Mucosa of stomach (tissue), 1 donor: ENCODE measurements around the gene MINAR2.

Experiments used
- H3K27me3 ChIP-seq: one replicate; pipeline ENCODE4 v1.7.0; 2013; ENCODE audit warnings: mild to moderate bottlenecking, low read length; ENCODE audit not compliant: control insufficient read depth, insufficient read depth
- H3K36me3 ChIP-seq: one replicate; pipeline ENCODE4 v1.7.0; 2013; ENCODE audit warnings: low read length; ENCODE audit not compliant: control insufficient read depth, insufficient read depth
- H3K4me1 ChIP-seq: one replicate; pipeline ENCODE4 v1.7.0; 2013; ENCODE audit warnings: mild to moderate bottlenecking, low read length; ENCODE audit not compliant: control insufficient read depth, insufficient read depth
- H3K4me3 ChIP-seq: one replicate; pipeline ENCODE4 v1.7.0; 2013; ENCODE audit warnings: low read length
- H3K9ac ChIP-seq: one replicate; pipeline ENCODE4 v1.7.0; 2013; ENCODE audit warnings: mild to moderate bottlenecking, low read length, moderate library complexity
- H3K9me3 ChIP-seq: one replicate; pipeline ENCODE4 v1.7.0; 2013; ENCODE audit warnings: mild to moderate bottlenecking, low read length, moderate library complexity; ENCODE audit not compliant: control insufficient read depth
- donor health status: Pancreatic carcinoma.

Gene MINAR2

DNA sequence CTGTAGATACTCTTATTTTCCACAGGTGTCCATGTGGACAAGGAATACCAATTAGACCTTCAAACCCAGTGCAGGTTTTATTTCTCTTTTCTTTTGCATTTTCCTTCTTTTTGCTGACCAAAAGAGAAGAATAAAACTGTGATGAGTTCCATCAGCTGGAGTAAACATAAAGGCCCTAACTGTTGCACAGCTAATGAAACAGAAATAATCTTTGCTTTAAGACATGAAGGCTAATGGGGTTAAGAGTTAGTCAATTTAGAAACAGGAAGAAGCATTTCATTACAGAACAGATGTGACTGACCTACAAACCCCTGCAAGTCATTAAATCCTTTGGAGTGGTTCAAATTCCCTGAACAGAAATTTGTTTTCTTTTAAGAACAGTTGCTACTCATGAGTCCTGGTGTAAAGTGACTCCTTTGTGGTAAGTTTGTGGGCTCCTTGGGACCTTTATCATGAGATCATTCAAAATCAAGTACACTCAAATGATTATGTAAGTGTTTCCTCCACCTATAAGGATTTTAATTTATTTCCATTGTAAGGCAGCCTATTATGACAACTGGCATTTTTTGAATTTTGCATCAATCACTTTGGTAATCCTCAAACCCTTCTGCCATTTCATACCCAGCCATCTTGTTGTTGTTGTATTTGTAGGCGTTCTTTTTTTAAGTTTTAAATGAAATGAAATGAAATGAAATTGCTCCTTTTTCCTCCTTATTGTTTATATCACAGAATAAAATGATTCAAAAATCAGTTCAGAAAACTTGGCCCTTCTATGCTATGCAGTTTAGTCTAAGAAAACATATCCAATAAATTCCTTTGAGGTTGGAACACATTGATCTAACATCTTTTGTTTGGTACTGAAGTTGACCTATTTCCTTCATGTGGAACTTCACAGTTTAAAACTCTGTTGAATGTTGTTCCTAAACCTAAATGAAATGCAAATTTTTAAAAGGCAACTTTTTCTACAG is 1.3 kb downstream of the MINAR2 start:
- Histone ChIP-seq H3K9me3 (no peaks in the 10 kb centered on the region), H3K4me3 (no peak overlapping the region), H3K27me3 (no peaks in the 10 kb centered on the region), H3K4me1 (no peaks in the 10 kb centered on the region), H3K36me3 (no peaks in the 10 kb centered on the region), H3K9ac (no peak overlapping the region)

GRCh38 chr5:129760636-129761325 is 12.9 kb downstream of the MINAR2 start:
- Histone ChIP-seq H3K9me3 (no peaks in the 10 kb centered on the region), H3K36me3 (no peaks in the 10 kb centered on the region), H3K4me3 (no peak overlapping the region), H3K27me3 (no peaks in the 10 kb centered on the region), H3K4me1 (no peaks in the 10 kb centered on the region), H3K9ac (no peak overlapping the region)

GRCh38 chr5:129763651-129764050 is 15.8 kb downstream of the MINAR2 start:
- H3K9me3 ChIP-seq, result no peaks in the 10 kb centered on the region
- H3K27me3 ChIP-seq, result no peaks in the 10 kb centered on the region
- H3K4me1 ChIP-seq, result no peaks in the 10 kb centered on the region
- no peaks in the 10 kb centered on the region for H3K36me3 ChIP-seq
- no peak overlapping the region for H3K4me3 ChIP-seq
- no peak overlapping the region for H3K9ac ChIP-seq

DNA sequence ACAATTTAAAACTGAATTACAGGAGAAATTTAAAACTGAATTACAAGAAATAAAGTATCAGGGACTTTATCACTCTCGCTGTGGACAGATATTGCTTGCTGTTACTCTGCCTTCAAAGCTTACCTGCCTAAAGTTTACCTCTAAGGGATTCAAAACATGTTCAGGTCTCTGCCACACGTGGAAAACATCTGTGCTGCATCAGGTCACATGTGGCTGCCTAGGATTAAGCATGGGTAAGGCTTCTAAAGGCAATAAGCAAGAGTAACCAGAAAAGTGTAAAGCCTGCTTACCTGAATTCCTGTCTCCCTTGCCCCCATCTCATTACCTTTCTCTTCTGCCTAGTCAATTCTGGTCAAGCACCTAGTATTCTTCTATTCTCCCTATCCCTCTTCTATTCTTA is 18.9 kb downstream of the MINAR2 start:
- H3K4me3 ChIP-seq, result no peak overlapping the region
- H3K27me3 ChIP-seq, result no peaks in the 10 kb centered on the region
- no peak overlapping the region for H3K9ac ChIP-seq
- H3K36me3 ChIP-seq, result no peaks in the 10 kb centered on the region
- no peaks in the 10 kb centered on the region for H3K9me3 ChIP-seq
- H3K4me1 ChIP-seq, result no peaks in the 10 kb centered on the region

DNA sequence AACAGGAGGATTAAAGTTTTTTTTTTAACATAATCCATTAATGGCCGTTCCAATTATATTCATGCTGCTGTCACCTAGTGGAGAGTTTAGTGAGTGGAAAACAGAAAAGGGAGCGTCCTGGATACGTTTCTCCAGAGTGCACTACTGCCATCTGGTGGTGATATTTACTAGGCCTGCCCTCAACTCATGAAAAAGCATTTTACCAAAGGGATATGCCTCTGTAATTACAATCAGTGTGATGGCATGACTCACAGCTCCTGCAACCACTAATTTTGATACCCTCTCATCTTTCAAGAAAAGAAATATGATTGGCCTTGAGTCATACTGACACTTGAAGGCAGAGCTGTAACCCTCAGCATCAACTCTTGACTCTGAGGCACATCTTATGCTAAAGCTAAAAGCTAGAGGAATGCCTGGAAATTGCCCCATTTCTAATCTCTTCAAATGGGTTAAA is 20.1 kb downstream of the MINAR2 start:
- Histone ChIP-seq H3K4me1 (no peaks in the 10 kb centered on the region), H3K4me3 (no peak overlapping the region), H3K9ac (no peak overlapping the region), H3K9me3 (no peaks in the 10 kb centered on the region), H3K36me3 (no peaks in the 10 kb centered on the region), H3K27me3 (no peaks in the 10 kb centered on the region)

DNA sequence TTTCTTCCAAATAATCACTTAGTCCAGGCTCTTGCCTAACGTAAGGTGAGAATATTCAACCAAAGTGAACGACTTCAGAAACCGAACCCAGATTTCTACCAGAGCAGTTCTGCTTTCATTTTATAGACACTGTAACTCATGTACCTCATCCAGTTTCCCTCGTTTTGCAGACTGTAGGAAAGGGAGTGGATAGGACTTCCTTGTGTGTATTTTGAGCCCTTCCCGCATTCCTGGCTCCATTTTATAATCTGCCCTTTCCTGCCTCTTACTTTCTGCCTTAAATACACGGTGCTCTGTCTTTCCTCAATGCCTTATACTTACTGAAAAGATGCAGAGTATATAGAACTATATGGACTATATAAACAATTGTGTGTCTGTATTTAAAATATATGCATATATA is 20.8 kb downstream of the MINAR2 start:
- Histone ChIP-seq H3K9ac (no peak overlapping the region), H3K4me1 (no peaks in the 10 kb centered on the region), H3K9me3 (no peaks in the 10 kb centered on the region), H3K4me3 (no peak overlapping the region), H3K27me3 (no peaks in the 10 kb centered on the region), H3K36me3 (no peaks in the 10 kb centered on the region)

DNA sequence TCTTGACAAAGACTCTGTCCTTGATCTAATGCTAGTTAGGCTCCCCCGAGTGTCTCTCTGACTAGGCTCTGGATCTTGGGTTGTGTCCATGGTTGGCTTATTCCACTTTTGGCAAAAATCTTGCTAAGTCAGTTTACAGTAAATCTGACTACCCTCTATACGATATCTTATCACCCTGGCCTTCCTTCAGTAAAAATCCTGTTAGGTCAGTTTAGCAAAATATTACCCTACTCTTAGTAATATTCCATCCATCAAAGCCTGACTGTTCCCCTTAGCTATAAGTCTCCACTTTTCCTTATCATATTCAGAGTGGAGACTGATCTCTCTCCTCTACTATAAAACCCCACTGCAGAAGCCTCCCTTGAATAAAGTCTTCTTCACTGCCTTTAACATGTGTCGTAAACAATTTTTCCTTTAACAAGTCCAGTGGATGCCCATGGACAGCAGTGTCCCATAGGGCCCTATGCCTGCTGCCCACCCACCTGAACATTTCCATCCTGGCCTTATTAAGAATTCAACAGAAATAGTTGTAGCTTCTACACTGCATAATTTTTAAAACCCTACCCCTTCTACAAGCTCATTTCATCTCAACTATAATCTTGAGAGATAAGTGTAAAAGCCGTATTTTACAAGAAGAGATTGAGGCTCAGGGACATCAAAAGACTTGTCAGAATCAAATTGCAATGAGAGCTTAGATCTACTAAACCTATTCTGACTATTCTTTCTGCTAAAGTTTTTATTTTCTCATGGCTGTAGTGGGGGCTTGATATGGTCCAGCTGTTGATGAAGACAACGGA is 22.3 kb downstream of the MINAR2 start:
- Histone ChIP-seq H3K4me1 (no peaks in the 10 kb centered on the region), H3K4me3 (no peak overlapping the region), H3K27me3 (no peaks in the 10 kb centered on the region), H3K9me3 (no peaks in the 10 kb centered on the region), H3K36me3 (no peaks in the 10 kb centered on the region), H3K9ac (no peak overlapping the region)

DNA sequence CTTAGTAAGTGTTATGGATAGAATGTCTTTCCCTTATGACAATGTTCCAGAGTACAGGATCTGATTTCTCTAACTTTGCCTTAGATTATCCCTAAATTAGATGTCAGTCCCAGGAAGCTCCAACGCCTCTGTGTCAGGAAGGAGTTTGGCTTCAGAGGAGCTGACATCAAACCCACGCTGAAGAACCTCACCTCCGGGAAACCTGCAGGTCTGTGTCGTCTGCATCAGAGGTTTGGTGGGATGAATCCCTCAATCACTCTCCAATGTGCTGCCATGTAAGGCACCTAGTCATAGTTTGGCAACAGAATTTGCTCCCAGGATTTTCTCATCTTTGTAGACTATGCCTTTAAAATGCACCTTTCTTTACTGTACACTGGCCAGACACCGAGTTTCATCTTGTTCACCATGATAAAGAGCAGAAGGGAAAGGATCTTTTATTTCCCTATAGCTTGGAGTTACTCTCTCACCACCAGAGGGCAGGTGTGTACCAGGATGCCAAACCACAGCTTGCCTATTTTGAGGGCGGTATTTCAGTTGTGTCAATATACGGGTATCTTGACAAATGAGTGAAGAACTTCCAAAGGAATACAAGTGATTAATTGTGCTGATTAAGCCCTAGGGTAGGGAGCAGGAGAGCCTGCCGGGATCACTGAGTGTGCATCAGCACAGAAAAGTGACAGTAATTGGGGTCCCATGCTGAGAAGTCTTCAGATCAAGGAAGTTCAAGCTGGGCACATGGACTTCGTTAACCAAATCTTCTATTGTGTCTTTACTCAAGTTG is 23.4 kb downstream of the MINAR2 start:
- Histone ChIP-seq H3K4me3 (no peak overlapping the region), H3K36me3 (no peaks in the 10 kb centered on the region), H3K27me3 (no peaks in the 10 kb centered on the region), H3K9me3 (no peaks in the 10 kb centered on the region), H3K9ac (no peak overlapping the region), H3K4me1 (no peaks in the 10 kb centered on the region)

DNA sequence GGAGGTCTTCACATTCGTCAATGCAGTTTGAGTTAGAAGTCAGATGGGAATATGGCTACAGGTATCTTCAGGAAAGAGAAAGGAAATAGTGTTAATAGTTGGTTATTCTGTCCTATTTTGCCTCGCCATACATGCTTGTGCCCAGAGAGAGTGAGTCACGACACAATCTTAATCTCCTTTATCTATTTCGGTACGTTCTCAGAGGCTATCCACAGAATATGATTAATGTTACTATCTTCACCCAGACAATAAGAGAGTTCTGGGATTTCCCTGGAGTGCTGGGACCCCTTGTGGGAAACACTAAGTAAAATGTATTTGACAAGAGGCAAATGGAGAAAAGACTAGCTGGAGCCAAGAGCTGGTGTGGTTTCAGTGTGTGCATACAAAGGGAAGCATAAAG is 25.5 kb downstream of the MINAR2 start:
- no peaks in the 10 kb centered on the region for H3K4me1 ChIP-seq
- no peak overlapping the region for H3K4me3 ChIP-seq
- H3K9me3 ChIP-seq, result no peaks in the 10 kb centered on the region
- H3K36me3 ChIP-seq, result no peaks in the 10 kb centered on the region
- H3K9ac ChIP-seq, result no peak overlapping the region
- no peaks in the 10 kb centered on the region for H3K27me3 ChIP-seq

DNA sequence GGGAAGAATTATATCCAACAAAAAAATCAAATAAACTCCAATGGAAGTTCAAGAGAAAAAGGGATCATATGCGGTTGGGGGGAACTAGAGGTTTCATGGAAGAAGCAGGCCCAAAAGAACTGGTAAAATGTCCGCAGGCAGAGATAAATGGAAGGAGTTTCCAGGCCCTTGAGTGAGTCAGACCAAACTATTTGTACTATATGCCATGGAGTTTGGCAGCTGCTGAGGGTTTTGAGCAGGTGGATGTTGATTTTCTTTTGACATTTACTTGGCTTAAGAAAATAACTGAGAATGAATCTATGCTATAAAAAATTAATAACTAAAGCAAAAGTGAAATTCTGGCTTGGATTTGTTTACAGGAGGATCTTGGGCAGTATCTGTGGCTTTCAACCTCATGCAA is 33.7 kb downstream of the MINAR2 start:
- H3K9ac ChIP-seq, result no peak overlapping the region
- no peaks in the 10 kb centered on the region for H3K9me3 ChIP-seq
- no peaks in the 10 kb centered on the region for H3K4me1 ChIP-seq
- no peaks in the 10 kb centered on the region for H3K27me3 ChIP-seq
- H3K36me3 ChIP-seq, result no peaks in the 10 kb centered on the region
- no peak overlapping the region for H3K4me3 ChIP-seq

DNA sequence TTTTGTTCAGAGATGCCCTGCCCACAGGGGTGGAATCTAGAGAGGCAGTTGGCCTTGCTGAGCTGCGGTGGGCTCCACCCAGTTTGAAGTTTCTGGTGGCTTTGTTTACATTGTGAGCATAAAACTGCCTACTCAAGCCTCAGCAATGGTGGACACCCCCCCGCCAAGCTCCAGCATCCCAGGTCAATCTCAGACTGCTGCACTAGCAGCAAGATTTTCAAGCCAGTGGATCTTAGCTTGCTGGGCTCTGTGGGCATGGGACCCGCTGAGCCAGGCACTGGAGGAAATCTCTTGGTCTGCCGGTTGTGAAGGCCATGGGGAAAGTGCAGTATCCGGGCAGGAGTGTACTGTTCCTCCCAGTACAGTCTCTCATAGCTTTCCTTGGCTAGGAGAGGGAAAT is 55.5 kb downstream of the MINAR2 start:
- Histone ChIP-seq H3K27me3 (no peaks in the 10 kb centered on the region), H3K4me1 (no peaks in the 10 kb centered on the region), H3K4me3 (no peak overlapping the region), H3K36me3 (no peaks in the 10 kb centered on the region), H3K9ac (no peak overlapping the region), H3K9me3 (no peaks in the 10 kb centered on the region)
